ENCODE results near the gene ARMH4. TPM values are rescaled to one million over a fixed set of nuclear protein-coding genes. Genes with fewer than 3 reads are reported as not detected.

ARMH4 gene
- total and polyA plus RNA-seq, 9 donors, result 4.6 to 22.5 (median 16.5) TPM

DNA sequence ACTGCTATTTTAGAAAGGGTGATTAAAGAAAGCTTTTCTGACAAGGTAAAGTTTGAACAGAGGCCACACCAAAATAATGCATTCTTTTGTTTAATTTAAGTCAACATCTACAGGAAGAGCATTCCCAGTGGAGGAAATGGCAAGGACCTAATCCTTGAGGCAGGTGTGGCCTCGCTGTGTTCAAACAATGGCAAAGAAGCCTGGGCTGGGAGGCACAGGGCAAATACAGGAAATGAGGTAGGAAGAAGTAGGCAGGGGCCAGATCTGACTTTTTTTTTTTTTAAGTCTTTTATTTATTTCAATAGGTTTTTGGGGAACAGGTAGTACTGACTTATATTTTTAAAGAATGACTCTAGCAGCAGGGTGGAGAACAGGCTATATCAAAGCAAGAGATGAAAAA lies 53.5 kb downstream of the ARMH4 start:
- 34 to 85% (median 40%) methylated on average over 1 of the region's 1 CpG for WGBS, 3 donors
- H3K4me1 ChIP-seq (ENCODE audit: insufficient read depth), result no peaks in the 10 kb centered on the region
- TF ChIP-seq POLR2A (IDR thresholded peaks at IDR 0.05) (no peak), EP300 (IDR thresholded peaks at IDR 0.05) (no peak)
- TF ChIP-seq, protein P1, sequence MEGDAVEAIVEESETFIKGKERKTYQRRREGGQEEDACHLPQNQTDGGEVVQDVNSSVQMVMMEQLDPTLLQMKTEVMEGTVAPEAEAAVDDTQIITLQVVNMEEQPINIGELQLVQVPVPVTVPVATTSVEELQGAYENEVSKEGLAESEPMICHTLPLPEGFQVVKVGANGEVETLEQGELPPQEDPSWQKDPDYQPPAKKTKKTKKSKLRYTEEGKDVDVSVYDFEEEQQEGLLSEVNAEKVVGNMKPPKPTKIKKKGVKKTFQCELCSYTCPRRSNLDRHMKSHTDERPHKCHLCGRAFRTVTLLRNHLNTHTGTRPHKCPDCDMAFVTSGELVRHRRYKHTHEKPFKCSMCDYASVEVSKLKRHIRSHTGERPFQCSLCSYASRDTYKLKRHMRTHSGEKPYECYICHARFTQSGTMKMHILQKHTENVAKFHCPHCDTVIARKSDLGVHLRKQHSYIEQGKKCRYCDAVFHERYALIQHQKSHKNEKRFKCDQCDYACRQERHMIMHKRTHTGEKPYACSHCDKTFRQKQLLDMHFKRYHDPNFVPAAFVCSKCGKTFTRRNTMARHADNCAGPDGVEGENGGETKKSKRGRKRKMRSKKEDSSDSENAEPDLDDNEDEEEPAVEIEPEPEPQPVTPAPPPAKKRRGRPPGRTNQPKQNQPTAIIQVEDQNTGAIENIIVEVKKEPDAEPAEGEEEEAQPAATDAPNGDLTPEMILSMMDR (IDR thresholded peaks at IDR 0.05), result no peak
- H3K36me3 ChIP-seq, result no peaks in the 10 kb centered on the region
- H3K27me3 ChIP-seq, result no peaks in the 10 kb centered on the region
- H3K9me3 ChIP-seq, result no peaks in the 10 kb centered on the region
- no peak overlapping the region for H3K4me3 ChIP-seq
- no peak overlapping the region for H3K27ac ChIP-seq
- intact Hi-C loops (cut with DNase I), result no loop called here
- DNase-seq, result no peak

DNA sequence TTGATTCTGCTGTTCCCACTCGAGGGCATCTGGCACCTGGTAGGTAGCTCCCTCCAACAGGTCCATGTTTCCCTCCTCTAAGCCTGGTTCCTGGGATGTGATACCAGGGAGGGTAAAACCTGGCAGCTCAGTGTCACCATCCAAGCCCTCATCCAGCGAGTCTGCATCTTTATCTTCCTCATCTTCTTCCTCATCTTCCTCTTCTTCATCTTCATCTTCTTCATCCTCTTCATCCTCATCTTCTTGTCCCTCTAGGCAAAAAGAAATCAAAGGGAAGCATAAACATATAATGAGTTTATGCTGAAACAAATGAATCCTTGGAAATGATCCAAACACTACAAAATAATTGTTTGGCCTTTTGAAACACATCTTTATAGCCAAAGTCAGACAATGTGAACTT lies 55.3 kb downstream of the ARMH4 start:
- H3K4me3 ChIP-seq, result no peak overlapping the region
- H3K9me3 ChIP-seq, result no peaks in the 10 kb centered on the region
- H3K27me3 ChIP-seq, result no peaks in the 10 kb centered on the region
- intact Hi-C loops (cut with DNase I), result no loop called here
- no peak for TF ChIP-seq POLR2A (IDR thresholded peaks at IDR 0.05)
- TF ChIP-seq, protein P1 (IDR thresholded peaks at IDR 0.05), result no peak
- TF ChIP-seq EP300 (IDR thresholded peaks at IDR 0.05), result no peak
- no peak for DNase-seq
- no peak overlapping the region for H3K27ac ChIP-seq
- H3K36me3 ChIP-seq, result no peaks in the 10 kb centered on the region
- no peaks in the 10 kb centered on the region for H3K4me1 ChIP-seq (ENCODE audit: insufficient read depth)
- 67 to 75% (median 73%) methylated on average over 2 of the region's 2 CpGs for whole genome bisulfite sequencing, 3 donors

DNA sequence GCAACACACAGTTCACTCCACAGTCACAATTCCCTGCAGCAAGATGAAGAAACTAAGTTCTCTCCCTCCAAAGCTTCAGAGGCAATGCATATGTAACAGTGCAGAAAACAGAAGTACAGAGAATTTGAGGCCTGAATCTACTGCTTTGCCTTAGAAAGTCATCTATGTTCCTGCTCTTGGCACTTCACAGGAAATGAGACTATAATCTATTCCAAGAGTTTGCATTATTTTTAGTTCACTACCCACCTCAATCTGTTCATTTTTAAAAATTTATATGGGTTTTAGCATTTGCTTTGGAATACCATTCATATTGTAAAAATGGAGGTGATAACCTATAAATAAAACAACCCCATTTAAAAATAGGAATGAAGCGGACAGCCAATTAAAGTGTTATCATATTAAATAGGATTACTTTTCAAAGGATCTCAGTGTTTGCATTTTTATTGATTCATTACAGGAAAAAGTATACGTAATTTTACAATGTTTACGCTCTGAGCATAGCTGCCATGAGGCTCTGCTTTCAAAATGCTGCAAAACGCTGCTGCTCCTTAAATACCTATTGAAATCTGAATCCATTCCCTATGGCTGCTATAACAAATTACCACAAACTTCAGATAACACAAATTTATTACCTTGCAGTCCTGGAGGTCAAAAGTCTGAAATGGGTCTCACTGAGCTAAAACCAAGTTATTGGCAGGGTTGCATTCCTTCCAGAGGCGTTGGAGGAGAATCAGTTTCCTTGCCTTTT lies 60.0 kb downstream of the ARMH4 start:
- TF ChIP-seq, protein P1 (IDR thresholded peaks at IDR 0.05), result no peak
- TF ChIP-seq POLR2A (IDR thresholded peaks at IDR 0.05) (no peak), EP300 (IDR thresholded peaks at IDR 0.05) (no peak)
- intact Hi-C loops (cut with DNase I), result no loop called here
- Histone ChIP-seq H3K36me3 (no peaks in the 10 kb centered on the region), H3K27ac (no peak overlapping the region), H3K9me3 (no peaks in the 10 kb centered on the region), H3K4me1 (ENCODE audit: insufficient read depth) (no peaks in the 10 kb centered on the region), H3K4me3 (no peak overlapping the region), H3K27me3 (no peaks in the 10 kb centered on the region)
- DNase-seq, result no peak
- 86 to 90% (median 89%) methylated on average over 5 of the region's 5 CpGs for WGBS, 3 donors

DNA sequence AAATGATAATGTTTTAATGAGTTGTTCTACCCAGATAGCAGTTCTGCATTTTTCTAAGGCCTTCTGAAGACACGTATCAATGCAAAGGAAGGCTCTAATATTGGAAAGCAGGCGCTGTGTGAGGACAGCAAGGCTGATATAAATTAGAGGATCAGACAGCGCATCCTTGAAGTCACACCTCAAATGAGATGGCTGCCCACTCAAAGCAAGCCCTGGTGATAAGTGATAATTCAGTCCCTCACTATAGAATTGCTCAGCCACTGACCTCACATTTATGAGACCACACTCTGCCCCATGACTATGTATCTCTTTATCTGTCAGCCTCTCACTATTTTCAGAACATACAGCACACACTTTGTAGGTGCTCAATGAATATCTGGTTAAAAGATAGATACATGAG lies 62.4 kb downstream of the ARMH4 start:
- H3K36me3 ChIP-seq, result no peaks in the 10 kb centered on the region
- DNase-seq, result no peak
- 97 to 99% (median 97%) methylated on average over 3 of the region's 3 CpGs for WGBS, 3 donors
- intact Hi-C loops (cut with DNase I), result no loop called here
- H3K4me1 ChIP-seq (ENCODE audit: insufficient read depth), result no peaks in the 10 kb centered on the region
- H3K27ac ChIP-seq, result no peak overlapping the region
- no peak for TF ChIP-seq EP300 (IDR thresholded peaks at IDR 0.05)
- no peak for TF ChIP-seq POLR2A (IDR thresholded peaks at IDR 0.05)
- TF ChIP-seq, protein P1 (IDR thresholded peaks at IDR 0.05), result no peak
- no peaks in the 10 kb centered on the region for H3K9me3 ChIP-seq
- no peaks in the 10 kb centered on the region for H3K27me3 ChIP-seq
- H3K4me3 ChIP-seq, result no peak overlapping the region

Data from ovary (tissue), 9 donors.